NOMO-1 treated with dmso at 0.1 percent for 144 hours (cell line): ENCODE data around the gene IQCE.
"Not testable (repeated sequence)": the region's sequence is repeated elsewhere in the genome, so short reads cannot be mapped to it uniquely, and the experiment has no call there.

Experiments
- DNase-seq: peaks from one replicate; lab custom pipeline; 2025; ENCODE audit not compliant: unreplicated experiment; lab: John Stamatoyannopoulos, UW

The IQCE gene

DNA sequence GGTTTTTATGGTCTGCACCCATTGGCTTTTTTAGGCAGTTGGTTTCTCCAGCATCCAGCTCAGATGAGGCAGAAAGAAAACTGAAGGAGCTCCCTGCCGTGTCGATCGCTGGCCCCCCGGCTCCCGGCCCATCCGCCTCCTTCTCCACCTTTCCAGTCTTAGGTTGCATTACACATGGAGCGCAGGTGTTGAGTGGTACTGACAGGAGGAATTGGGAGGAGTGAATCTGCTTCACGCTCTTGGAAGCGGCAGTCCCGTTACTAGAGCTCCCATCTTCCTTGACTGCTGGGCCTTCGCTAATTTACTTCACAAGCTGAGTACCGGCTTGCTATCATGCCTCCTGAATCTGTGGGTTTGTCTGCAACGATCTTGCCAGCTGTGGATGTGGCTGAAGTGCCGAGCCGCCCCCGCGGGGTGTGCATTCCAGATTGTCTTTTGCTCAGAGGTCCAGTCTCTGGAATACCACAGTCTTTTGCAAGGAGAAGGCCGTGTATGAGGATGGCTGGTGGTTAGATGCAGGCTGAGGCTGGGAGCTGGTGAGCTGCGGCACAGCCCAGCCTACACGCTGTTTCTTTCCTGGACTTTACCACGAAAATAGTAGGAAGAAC is 17.1 kb downstream of the IQCE start:
- DNase-seq, result no peak

DNA sequence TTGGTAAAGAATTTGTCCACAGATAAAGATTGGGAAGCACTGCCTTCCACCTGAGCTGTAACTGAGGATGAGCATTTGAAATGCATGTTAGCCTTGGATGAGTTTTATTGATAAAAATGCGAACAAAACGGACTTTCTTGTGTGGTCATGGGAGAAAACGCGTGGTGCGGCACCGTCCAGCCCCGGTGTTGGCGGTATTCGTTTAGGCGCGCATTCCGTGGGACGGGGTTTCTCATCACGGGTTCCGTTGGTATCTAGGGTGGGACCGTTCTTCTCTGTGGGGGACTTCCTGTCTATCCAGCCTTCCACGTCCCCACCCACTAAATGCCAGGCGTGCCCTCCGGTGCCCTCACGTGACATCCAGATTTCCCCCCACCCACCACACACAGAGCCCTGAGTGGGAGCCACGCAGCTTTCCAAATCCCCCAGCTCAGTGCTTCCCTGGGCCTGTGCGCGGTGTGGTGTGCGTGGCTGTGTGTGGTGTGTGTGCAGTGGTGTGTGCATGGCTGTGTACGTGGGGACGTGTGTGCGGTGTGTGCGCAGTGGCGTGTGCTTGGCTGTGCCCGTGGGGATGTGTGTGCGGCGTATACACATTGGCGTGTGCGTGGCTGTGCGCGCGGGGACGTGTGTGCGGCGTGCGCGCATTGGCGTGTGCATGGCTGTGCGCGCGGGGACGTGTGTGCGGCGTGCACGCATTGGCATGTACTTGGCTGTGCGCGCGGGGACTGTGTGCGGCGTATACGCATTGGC is 18.1 kb downstream of the IQCE start:
- no peak for DNase-seq

DNA sequence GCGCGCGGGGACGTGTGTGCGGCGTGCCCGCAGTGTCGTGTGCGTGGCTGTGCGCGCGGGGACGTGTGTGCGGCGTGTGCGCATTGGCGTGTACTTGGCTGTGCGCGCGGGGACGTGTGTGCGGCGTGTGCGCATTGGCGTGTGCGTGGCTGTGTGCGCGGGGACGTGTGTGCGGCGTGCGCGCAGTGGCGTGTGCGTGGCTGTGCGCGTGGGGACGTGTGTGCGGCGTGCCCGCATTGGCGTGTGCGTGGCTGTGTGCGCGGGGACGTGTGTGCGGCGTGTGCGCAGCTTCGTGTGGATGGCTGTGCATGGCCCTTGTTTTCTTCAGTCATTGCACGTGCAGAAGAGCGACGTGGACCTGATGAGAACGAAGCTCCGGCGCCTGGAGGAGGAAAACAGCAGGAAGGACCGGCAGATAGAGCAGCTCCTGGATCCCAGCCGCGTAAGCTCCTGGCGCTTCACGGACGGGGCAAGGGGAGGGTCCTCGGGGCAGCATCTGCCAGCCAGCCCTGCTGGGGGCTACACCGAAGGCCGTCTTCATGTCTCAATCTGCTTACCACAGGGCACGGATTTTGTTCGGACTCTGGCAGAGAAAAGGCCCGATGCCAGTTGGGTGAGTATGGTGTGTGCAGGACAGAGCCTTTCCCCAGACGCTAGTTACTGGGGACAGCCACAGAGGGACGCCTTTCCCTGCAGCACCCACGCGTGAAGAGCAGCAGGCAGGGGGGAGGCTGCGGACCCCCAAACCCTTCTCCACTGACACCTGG is 19.3 kb downstream of the IQCE start:
- no peak for DNase-seq

DNA sequence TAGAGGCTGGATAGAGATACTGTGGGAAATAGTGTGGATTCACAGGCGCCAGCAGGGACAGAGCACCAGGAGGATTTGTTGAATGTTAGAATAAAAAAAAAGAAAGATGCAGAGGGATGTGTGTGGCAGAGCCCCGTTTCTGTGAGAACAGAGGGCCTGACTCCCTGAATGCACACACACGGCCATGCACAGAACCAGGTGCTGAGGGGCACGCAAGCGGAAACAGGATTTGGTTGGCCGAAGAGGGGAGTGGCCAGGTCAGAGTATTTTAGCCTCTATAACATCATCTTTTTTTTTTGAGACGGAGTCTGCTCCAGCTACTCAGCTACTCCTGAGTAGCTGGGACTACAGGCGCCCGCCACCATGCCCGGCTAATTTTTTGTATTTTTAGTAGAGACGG is 21.9 kb downstream of the IQCE start:
- DNase-seq, result no peak

DNA sequence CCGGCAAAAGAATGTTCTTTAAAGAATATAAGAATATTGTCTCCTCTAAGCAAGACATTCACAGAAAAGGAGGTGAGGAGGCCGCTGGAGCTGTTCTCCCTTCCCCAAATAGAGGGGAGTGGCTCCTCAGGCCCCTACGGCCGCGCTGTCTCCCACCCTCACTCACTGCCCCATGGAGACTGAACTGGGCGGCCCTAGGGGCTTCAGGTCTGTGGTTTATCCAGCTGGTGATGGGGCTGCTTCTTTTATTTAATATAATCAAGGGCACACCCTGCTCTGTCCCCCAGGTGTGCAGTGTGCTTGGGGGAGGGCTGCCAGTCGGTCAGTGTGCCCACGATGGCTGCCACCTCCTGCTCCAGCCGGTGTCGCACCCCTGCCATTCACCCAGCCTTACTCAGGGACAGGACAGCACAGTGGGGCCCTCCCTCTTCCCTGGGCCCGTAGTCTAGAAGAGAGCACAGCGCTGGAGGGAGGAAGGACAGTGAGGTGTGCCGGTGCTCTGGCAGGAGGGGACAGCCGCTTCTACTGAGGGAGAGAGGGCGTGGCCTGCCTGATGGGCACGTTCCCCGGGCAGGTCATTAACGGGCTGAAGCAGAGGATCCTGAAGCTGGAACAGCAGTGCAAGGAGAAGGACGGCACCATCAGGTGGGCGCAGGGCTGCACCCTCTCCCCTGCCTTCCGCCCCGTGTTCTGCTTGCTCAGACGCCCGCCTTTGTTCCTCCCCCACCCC is 23.4 kb downstream of the IQCE start:
- DNase-seq, result no peak

DNA sequence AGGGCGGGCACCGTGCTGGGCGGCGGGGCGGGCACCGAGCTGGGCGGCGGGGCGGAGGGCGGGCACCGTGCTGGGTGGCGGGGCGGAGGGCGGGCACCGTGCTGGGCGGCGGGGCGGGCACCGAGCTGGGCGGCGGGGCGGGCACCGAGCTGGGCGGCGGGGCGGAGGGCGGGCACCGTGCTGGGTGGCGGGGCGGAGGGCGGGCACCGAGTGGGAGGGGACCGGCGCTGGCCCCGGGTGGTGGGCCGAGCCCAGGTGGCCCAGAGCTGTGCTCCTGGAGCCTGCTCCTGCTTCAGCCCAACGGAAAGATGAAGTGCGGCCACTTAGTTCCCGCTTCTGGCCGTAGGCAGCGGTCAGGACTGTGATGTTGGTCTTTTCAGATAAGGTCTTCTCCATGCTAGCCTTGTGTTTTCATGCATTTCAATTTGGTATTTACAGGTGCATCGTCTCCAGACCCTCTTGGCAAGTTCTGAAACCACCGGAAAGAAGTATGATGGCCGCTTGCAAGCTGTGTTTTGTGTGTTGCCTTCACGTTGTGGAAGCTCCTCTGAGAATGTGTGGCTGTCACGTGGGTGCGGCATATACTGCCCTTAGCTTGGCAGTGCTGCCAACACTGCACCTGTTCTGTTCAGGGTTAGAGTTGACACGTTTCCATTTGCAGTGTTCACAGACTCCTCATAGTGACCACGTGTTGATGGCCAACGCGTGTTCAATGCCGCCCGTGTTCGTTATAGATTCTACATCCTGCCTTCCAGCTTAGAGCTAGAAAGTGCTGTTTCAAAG is 25.2 kb downstream of the IQCE start:
- no peak for DNase-seq

DNA sequence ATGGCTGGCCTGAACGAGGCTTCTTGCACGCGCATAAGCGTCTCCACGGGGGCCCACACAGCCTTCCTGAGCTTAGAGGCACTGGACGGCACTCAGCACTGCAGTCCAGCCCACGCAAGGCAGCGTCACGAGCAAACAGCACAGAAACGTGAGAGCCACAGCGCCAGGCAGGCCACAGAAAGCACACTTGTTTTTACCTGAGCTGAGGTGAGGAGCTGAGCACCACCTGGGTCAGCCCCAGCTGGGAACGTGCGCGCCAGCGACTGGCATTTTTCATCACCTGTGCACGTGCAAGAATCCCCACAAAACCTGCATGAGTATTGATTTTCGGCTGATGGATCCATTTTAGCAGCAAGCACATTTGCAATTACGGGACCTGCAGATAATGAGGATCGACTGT is 26.7 kb downstream of the IQCE start:
- DNase-seq, result no peak

GRCh38 chr7:2586326-2587020 is 27.7 kb downstream of the IQCE start:
- DNase-seq, result no peak

DNA sequence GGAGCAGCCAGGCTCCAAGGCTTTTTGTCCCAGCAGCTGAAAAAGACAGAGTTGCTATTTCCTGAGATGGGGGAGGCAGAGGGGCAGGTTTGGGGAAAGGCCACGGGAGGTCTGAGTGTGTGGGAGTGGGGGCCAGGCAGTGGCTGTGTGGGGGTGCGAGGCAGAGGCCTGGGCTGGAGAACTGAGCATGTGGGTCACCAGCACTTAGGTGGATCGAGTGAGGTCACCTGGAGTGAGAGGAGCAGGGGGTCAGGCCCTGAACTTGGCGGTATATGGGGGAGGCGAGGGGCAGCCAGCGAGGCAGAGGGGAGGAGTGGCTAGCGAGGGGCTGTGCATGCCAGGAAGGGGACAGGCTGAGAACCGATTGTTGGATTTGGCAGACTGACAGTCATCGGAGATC is 28.4 kb downstream of the IQCE start:
- no peak for DNase-seq

DNA sequence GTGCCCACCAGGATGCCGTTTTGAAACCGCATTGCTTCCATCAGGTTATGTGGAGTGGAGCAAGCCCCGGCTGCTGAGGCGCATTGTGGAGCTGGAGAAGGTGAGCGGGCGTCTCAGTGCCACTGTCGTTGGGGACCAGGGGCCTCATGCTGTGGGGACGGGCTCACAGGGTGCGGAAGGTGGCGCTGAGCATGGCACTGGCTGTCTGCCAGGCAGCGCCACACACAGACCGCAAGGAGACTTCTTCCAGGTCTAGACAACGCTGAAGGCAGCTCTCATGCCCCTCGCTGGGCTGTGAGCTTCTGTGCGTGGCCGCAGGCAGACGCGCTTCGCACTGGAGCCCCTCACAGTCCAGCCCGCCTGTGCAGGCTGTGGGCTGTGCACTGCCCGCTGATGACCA is 29.0 kb downstream of the IQCE start:
- DNase-seq, result no peak

- DNase-seq, result no peak
Measured at GRCh38 chr7:2589341-2589740, 30.6 kb downstream of the IQCE start.

DNA sequence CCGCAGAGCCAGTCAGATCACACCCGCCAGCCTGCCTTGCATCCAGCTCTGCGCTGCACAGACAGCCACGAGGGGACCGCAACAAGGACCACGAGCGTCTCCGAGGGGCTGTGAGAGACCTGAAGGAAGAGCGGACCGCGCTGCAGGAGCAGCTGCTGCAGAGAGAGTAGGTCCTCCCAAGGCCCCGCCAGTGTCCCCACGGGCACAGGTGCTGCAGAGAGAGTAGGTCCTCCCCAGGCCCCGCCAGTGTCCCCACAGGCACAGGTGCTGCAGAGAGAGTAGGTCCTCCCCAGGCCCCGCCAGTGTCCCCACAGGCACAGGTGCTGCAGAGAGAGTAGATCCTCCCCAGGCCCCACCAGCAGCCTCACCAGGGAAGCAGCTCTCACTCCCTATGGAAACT is 31.2 kb downstream of the IQCE start:
- DNase-seq, result not testable (repeated sequence)

GRCh38 chr7:2592375-2592865 is 33.6 kb downstream of the IQCE start:
- DNase-seq, result no peak

GRCh38 chr7:2593036-2593727 is 34.4 kb downstream of the IQCE start:
- DNase-seq, result no peak

- no peak for DNase-seq
Measured at GRCh38 chr7:2594599-2594998, 35.8 kb downstream of the IQCE start.

DNA sequence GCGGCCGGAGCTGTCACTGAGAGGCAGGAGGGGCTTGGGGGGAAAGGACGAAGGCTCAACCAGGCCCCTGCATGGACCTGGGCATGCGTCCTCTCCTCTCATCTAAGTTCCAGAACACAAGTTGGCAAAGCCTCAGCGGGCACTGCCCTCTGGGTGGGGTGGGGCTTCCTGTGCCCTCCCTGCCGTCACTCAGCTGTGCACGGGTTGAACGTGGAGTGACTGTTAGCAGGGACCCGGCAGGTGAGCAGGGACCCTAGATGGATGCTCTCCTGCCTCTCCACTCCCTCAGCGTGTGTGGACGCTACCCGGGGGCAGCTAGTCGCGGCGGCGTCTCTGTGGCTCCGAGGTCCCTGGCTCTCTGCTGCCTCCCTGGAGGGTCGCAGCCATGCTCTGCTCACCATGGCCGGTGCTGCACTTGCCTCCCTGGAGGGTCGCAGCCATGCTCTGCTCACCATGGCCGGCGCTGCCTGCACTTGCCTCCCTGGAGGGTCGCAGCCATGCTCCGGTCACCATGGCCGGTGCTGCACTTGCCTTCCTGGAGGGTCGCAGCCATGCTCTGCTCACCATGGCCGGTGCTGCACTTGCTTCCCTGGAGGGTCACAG is 36.6 kb downstream of the IQCE start:
- no peak for DNase-seq

DNA sequence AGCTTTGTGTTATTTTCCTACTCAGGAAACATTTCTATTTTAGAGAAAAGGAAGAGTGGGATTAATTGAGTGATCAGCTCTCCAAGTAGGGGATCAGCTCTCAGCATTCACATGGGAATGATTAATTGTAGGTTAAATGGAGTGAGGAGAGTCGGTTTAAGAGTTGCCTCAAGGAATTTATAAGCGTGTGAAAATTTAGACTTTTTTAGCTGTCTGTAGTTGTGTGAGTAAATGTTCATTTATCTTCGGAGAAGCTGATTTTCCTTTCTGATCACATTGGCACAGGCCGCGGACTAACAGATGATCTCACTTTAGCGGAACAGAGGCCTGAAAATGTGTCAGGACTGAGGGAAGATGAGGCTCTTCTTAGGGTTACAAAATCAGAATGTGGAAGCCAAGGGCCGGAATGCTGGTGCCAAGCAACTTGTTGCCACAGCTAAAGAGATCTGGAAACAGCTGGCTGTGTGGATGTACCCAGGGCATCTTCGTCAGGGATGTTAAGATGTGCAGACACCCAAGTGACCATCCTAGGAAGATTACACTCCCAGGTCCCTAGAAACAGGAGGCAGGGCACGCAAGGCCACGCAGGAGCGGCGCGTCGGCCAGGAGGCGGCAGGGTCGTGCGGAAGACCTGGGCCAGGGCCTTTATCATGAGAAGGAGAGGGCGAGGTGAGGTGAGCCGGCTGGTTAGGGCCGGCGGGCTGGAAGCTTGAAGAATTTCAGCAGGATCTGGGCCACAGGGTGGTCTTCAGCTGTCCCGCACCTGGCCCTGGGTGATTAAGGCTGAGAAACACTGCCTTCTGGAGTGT is 37.9 kb downstream of the IQCE start:
- DNase-seq, result no peak

DNA sequence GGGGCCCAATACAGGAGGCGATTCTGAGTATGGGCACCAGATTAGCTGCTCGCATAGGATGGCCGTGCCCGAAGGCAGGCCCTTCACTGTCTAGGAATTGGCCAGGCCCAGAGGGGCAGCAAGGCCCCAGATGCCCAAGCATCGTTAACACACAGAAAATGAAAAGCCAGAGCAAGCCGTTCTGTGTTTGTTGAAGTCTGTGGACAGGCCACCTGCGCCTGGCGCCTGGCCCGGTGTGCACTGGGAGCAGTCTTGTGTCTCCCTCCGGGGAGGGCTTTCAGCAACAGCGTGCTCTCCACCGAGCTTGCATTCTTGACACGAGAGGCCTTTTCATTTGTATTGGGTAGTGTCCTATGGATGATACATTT is 38.5 kb downstream of the IQCE start:
- DNase-seq, result no peak
